ENCODE data around the gene FAM149A.

FAM149A gene

GRCh38 chr4:186128842-186129241 is 24.3 kb downstream of the FAM149A start:
- TF ChIP-seq CTCF (IDR thresholded peaks at IDR 0.05; ENCODE audit: low read depth, low read length) = no peak
- DNase-seq (ENCODE audit: extremely low read depth, low read depth) = no peak

- TF ChIP-seq CTCF (IDR thresholded peaks at IDR 0.05; ENCODE audit: low read depth, low read length) = no peak
- no peak for DNase-seq (ENCODE audit: extremely low read depth, low read depth)
Measured at GRCh38 chr4:186131935-186132334, 27.4 kb downstream of the FAM149A start.

GRCh38 chr4:186132577-186133242 is 28.2 kb downstream of the FAM149A start:
- DNase-seq (ENCODE audit: extremely low read depth, low read depth) = no peak
- no peak; the same call in 1 of the 2 replicates for TF ChIP-seq CTCF (IDR thresholded peaks at IDR 0.05; ENCODE audit: low read depth, low read length)

- TF ChIP-seq CTCF (IDR thresholded peaks at IDR 0.05; ENCODE audit: low read depth, low read length) = no peak
- DNase-seq (ENCODE audit: extremely low read depth, low read depth) = no peak
Measured at GRCh38 chr4:186134257-186134656, 29.8 kb downstream of the FAM149A start.

- DNase-seq (ENCODE audit: extremely low read depth, low read depth) = no peak
- no peak for TF ChIP-seq CTCF (IDR thresholded peaks at IDR 0.05; ENCODE audit: low read depth, low read length)
Measured at GRCh38 chr4:186134861-186135260, 30.4 kb downstream of the FAM149A start.

- DNase-seq (ENCODE audit: extremely low read depth, low read depth) = no peak
- peak; percentile 63 for TF ChIP-seq CTCF (IDR thresholded peaks at IDR 0.05; ENCODE audit: low read depth, low read length)
Measured at GRCh38 chr4:186137196-186137794, 32.8 kb downstream of the FAM149A start.

- no peak; the same call in 1 of the 2 replicates for TF ChIP-seq CTCF (IDR thresholded peaks at IDR 0.05; ENCODE audit: low read depth, low read length)
- DNase-seq (ENCODE audit: extremely low read depth, low read depth) = no peak
Measured at GRCh38 chr4:186144198-186144945, 39.9 kb downstream of the FAM149A start.

Data from AG09319 (cell line).